ENCODE data around the gene SPOPL. TPM values are rescaled to one million over a fixed set of nuclear protein-coding genes. Genes with fewer than 3 reads are reported as not detected.

Gene SPOPL
- total RNA-seq, 1 experiment from 2014 or later = 13.6 TPM

DNA sequence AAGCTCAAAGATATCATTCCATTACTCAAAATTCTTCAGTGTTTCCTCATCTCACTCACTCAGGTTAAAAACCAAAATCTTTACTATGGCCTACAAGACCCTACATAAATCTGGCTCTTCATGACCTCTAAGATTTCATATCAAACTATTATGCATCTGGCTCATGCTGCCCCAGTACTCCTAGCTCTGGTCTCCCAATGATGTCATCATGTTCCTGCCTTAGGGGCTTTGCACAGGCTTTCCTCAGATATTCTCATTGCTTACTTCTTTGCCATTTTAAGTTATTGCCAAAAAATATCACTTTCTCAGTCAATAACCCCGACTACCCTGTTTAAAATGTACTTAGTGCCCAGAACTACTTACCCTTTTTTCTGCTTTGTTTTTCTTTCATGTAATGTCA lies 33.0 kb upstream of the SPOPL start:
- Histone ChIP-seq H3K23ac (ENCODE audit: insufficient read length, low read depth, low read length) (no peak overlapping the region), H3K56ac (ENCODE audit: insufficient read length, low read depth, low read length) (no peak overlapping the region), H3K23me2 (ENCODE audit: insufficient read length, low read depth, low read length, poor library complexity, severe bottlenecking) (no peaks in the 10 kb centered on the region), H2BK15ac (ENCODE audit: low read depth, low read length) (no peak overlapping the region), H3K9ac (ENCODE audit: extremely low read depth, insufficient read length, low read length) (no peak overlapping the region), H3K27ac (ENCODE audit: insufficient read length, low read depth, low read length) (no peak overlapping the region), H3T11ph (ENCODE audit: low read length) (no peak overlapping the region), H3K9me3 (ENCODE audit: control insufficient read depth, low read depth, low read length) (no peaks in the 10 kb centered on the region), H3K4me1 (ENCODE audit: insufficient read depth, low read length) (no peaks in the 10 kb centered on the region), H2BK5ac (ENCODE audit: insufficient read length, low read length) (no peak overlapping the region), H4K20me1 (ENCODE audit: control insufficient read depth, insufficient read depth, insufficient read length) (no peaks in the 10 kb centered on the region), H3K4ac (ENCODE audit: low read depth, low read length) (no peak overlapping the region), H2BK12ac (ENCODE audit: insufficient read length, low read depth, low read length) (no peak overlapping the region), H2BK20ac (ENCODE audit: low read depth, low read length, poor library complexity, severe bottlenecking) (no peak overlapping the region), H3K27me3 (ENCODE audit: insufficient read depth, low read length) (no peaks in the 10 kb centered on the region), H2AK5ac (ENCODE audit: insufficient read length, low read length) (no peak overlapping the region), H2BK120ac (ENCODE audit: low read depth, low read length, poor library complexity, severe bottlenecking) (no peak overlapping the region), H3K14ac (ENCODE audit: insufficient read depth, low read length) (no peak overlapping the region), H3K18ac (ENCODE audit: insufficient read length, low read depth, low read length) (no peak overlapping the region), H3K79me2 (ENCODE audit: insufficient read depth, low read length) (no peaks in the 10 kb centered on the region), H3K79me1 (ENCODE audit: insufficient read depth, low read depth, low read length, poor library complexity, severe bottlenecking) (no peaks in the 10 kb centered on the region), H4K8ac (replicated peaks; ENCODE audit: insufficient read length, low read depth, low read length) (no peak overlapping the region), H3K4me2 (ENCODE audit: insufficient read depth, insufficient read length, low read length) (no peak overlapping the region), H2AFZ (ENCODE audit: low read length) (no peak overlapping the region), H4K5ac (ENCODE audit: insufficient read length, low read depth, low read length) (no peak overlapping the region), H4K91ac (ENCODE audit: insufficient read length, low read depth, low read length) (no peak overlapping the region)
- Mint-ChIP-seq H3K36me3 (ENCODE audit: insufficient read depth in 1 of 3, low read depth in 3 of 3) (peaks cover 0 to 2% (median 0%) of the 10 kb centered on the region in 3 experiments; a peak in 2 of 7 replicates), H3K27ac (no peak overlapping the region), H3K27me3 (ENCODE audit: low read depth) (no peaks in the 10 kb centered on the region), H3K9me3 (peaks cover 3 to 7% of the 10 kb centered on the region in 2 experiments; a peak in 4 of 5 replicates), H3K4me1 (no peaks in the 10 kb centered on the region), H3K4me3 (no peak overlapping the region)
- no peak for TF ChIP-seq CTCF (conservative IDR thresholded peaks at IDR 0.05)
- DNase-seq = no peak
- no CpG with 5 or more reads among the region's 1 CpG for WGBS (ENCODE audit: extremely low coverage, insufficient read length, low lambda C conversion rate)
